Measurements from ENCODE around the gene POMP. TPM values are rescaled to one million over a fixed set of nuclear protein-coding genes. Genes with fewer than 3 reads are reported as not detected.

POMP gene
- total RNA-seq, 1 donor from 2014 or later: 73.6 TPM

DNA sequence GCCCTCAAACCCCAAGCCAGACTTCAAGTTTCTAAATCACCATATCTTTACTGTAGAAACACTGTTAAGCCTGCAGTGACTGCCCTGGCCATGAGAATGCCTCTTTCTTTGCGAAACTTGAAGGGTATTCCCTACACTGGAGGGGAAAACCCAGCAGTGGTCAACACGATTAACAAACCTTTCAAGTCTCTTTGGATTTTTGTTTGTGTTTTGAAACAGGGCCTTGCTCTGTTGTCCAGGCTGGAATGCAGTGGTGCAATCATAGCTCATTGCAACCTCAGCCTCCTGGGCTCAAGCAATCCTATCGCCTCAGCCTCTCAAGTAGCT, 17.4 kb upstream of the POMP start:
- TF ChIP-seq CTCF (IDR thresholded peaks at IDR 0.05; ENCODE audit: partially characterized antibody, unreplicated experiment): no peak
- Mint-ChIP-seq H3K27me3 (ENCODE audit: unreplicated experiment) (no peaks in the 10 kb centered on the region), H3K4me3 (ENCODE audit: unreplicated experiment) (no peak overlapping the region), H3K9me3 (ENCODE audit: unreplicated experiment) (peaks cover 1% of the 10 kb centered on the region), H3K27ac (ENCODE audit: unreplicated experiment) (no peak overlapping the region), H3K36me3 (ENCODE audit: unreplicated experiment) (no peaks in the 10 kb centered on the region), H3K4me1 (ENCODE audit: low read depth, unreplicated experiment) (peaks cover 1% of the 10 kb centered on the region)
- no peak for DNase-seq

DNA sequence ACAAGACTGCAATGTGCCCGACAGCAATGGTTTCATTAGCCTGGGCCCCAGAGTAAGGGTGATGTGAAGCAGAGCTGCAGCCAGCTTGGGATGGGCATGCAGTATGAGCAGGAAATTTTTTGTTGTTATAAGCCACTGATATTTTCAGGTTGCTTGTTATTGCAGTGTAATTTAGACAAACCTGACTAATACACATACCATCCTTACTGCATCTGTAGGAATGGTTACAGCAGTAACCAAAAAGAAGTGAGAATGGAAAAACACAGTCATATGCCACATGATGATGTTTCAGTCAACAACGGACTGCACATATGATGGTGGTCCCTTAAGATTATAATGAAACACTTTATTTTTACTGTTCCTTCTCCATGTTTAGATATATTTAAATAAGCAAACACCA, 8.6 kb upstream of the POMP start:
- peaks cover 3% of the 10 kb centered on the region for H3K4me1 Mint-ChIP-seq (ENCODE audit: low read depth, unreplicated experiment)
- no peak for TF ChIP-seq CTCF (IDR thresholded peaks at IDR 0.05; ENCODE audit: partially characterized antibody, unreplicated experiment)
- H3K27me3 Mint-ChIP-seq (ENCODE audit: unreplicated experiment): peaks cover 3% of the 10 kb centered on the region
- no peak overlapping the region for H3K27ac Mint-ChIP-seq (ENCODE audit: unreplicated experiment)
- H3K9me3 Mint-ChIP-seq (ENCODE audit: unreplicated experiment): no peaks in the 10 kb centered on the region
- DNase-seq: no peak
- no peak overlapping the region for H3K4me3 Mint-ChIP-seq (ENCODE audit: unreplicated experiment)
- H3K36me3 Mint-ChIP-seq (ENCODE audit: unreplicated experiment): no peaks in the 10 kb centered on the region

GRCh38 chr13:28651810-28652401, 7.0 kb upstream of the POMP start:
- Mint-ChIP-seq H3K27me3 (ENCODE audit: unreplicated experiment) (peaks cover 3% of the 10 kb centered on the region), H3K9me3 (ENCODE audit: unreplicated experiment) (no peaks in the 10 kb centered on the region), H3K36me3 (ENCODE audit: unreplicated experiment) (no peaks in the 10 kb centered on the region), H3K4me1 (ENCODE audit: low read depth, unreplicated experiment) (peaks cover 9% of the 10 kb centered on the region), H3K4me3 (ENCODE audit: unreplicated experiment) (no peak overlapping the region), H3K27ac (ENCODE audit: unreplicated experiment) (no peak overlapping the region)
- DNase-seq: no peak
- TF ChIP-seq CTCF (IDR thresholded peaks at IDR 0.05; ENCODE audit: partially characterized antibody, unreplicated experiment): no peak

DNA sequence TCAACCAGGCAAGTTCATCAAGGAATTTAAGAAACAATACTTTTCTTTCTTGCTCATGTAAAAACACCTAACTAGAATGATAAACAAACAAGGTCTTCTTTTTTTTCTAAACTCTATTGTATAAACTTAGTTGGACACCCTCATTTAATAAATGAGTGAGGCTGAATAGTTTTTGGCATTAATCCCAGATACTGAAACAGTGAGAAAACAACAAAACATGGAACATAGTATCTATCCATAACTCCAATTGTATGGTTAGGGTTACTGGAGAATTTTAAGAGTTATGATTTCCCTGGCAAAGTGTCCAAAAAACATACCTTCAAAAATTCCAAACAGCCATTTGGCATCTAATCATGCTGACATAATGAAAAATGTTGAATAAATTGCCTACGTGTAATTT, 5.8 kb upstream of the POMP start:
- peaks cover 3% of the 10 kb centered on the region for H3K27me3 Mint-ChIP-seq (ENCODE audit: unreplicated experiment)
- no peak for TF ChIP-seq CTCF (IDR thresholded peaks at IDR 0.05; ENCODE audit: partially characterized antibody, unreplicated experiment)
- no peak overlapping the region for H3K27ac Mint-ChIP-seq (ENCODE audit: unreplicated experiment)
- H3K36me3 Mint-ChIP-seq (ENCODE audit: unreplicated experiment): no peaks in the 10 kb centered on the region
- H3K9me3 Mint-ChIP-seq (ENCODE audit: unreplicated experiment): no peaks in the 10 kb centered on the region
- no peak for DNase-seq
- no peak overlapping the region for H3K4me3 Mint-ChIP-seq (ENCODE audit: unreplicated experiment)
- H3K4me1 Mint-ChIP-seq (ENCODE audit: low read depth, unreplicated experiment): peaks cover 15% of the 10 kb centered on the region

DNA sequence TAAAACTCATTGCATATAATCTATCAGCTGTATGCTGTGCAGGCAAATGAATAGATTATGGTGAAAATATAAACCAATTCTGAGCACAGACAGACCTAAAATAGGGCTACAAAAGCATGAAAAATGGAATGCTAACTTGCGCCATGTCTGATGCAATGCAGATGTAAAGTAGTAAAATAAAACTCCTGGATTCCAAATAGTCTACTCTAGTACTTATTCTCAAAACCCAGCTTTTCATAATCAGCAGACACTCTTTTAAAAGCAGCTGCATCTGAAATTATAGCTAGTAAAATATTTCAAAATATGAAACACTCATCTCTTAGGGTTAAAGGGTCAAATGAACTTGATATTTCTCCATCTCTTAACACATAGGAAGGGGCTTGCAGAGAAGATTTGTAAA, 4.7 kb upstream of the POMP start:
- no peak overlapping the region for H3K4me3 Mint-ChIP-seq (ENCODE audit: unreplicated experiment)
- H3K36me3 Mint-ChIP-seq (ENCODE audit: unreplicated experiment): no peaks in the 10 kb centered on the region
- peaks cover 3% of the 10 kb centered on the region for H3K27me3 Mint-ChIP-seq (ENCODE audit: unreplicated experiment)
- no peaks in the 10 kb centered on the region for H3K9me3 Mint-ChIP-seq (ENCODE audit: unreplicated experiment)
- no peak for DNase-seq
- H3K27ac Mint-ChIP-seq (ENCODE audit: unreplicated experiment): no peak overlapping the region
- H3K4me1 Mint-ChIP-seq (ENCODE audit: low read depth, unreplicated experiment): peaks cover 16% of the 10 kb centered on the region
- no peak for TF ChIP-seq CTCF (IDR thresholded peaks at IDR 0.05; ENCODE audit: partially characterized antibody, unreplicated experiment)

Data from glutamatergic neuron (in vitro differentiated cells).